Left ventricle myocardium inferior (tissue), 1 donor: Measurements from ENCODE around the gene PTPRN2. TPM values are rescaled to one million over a fixed set of nuclear protein-coding genes. Genes with fewer than 3 reads are reported as not detected.

Experiments
- DNase-seq: peaks from one replicate; pipeline ENCODE4 v3.0.0-alpha.2; 2020
- H3K27ac ChIP-seq: fragments of 200-600 bp; replicated peaks from 2 replicates; pipeline ENCODE4 v1.8.0; 2021
- H3K27me3 ChIP-seq: fragments of 200-600 bp; 2 replicates; pipeline ENCODE4 v1.8.0; 2021; ENCODE audit warnings: low read depth
- H3K36me3 ChIP-seq: fragments of 200-600 bp; 2 replicates; pipeline ENCODE4 v1.8.0; 2021
- H3K4me1 ChIP-seq: fragments of 200-600 bp; 2 replicates; pipeline ENCODE4 v1.8.0; 2021
- H3K4me3 ChIP-seq: fragments of 200-600 bp; 2 replicates; pipeline ENCODE4 v1.8.0; 2021; ENCODE audit warnings: mild to moderate bottlenecking, moderate library complexity
- H3K9me3 ChIP-seq: fragments of 200-600 bp; replicated peaks from 2 replicates; pipeline ENCODE4 v1.8.0; 2021
- intact Hi-C: fragments of 100-400 bp; cut with micrococcal nuclease; formaldehyde crosslinking; loops from one replicate; pipeline ENCODE4 v1.11.0; 2022
- total RNA-seq: library from RNA; stranded (reverse); fragmentation: NEBNext Ultra II Directional; extraction: Animal tissue kit (Norgen Biotek cat#: 25700); gene quantifications from one replicate; pipeline ENCODE4 v1.2.1, GENCODE V29; 2021
- TF ChIP-seq, protein P1 (sequence below): fragments of 200-600 bp; IDR thresholded peaks from 2 replicates; pipeline ENCODE4 v1.8.0; 2021; ENCODE audit warnings: antibody characterized with exemption, mild to moderate bottlenecking, borderline replicate concordance
- donor health status: DM: no; HTN: yes; CAD: no; lungs with severe emphysema.

PTPRN2 gene
- total RNA-seq, 1 donor from 2014 or later: 1.3 TPM

DNA sequence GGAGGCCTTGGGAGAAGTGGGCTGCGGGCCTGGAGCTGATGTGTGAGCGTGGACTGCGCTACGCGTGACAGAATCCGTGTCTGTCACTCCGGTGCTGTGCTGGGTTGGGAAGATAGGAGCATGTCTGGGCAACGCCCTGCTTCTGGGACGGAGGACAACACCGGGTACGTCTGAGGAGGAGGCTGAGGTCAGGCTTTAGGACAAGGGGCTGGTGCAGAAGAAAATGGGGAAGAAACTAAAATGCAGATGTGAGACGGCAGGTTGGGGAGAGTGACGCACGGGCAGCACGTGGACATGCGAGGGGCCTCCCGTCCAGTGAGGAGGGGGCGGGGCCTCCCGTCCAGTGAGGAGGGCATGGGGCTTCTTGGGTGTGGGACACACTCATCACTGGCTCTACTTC is 1043.4 kb downstream of the PTPRN2 start:
- Histone ChIP-seq H3K27ac (no peak overlapping the region), H3K4me3 (no peak overlapping the region), H3K36me3 (peaks cover 27% of the 10 kb centered on the region), H3K27me3 (peaks cover 33% of the 10 kb centered on the region), H3K4me1 (no peaks in the 10 kb centered on the region), H3K9me3 (no peaks in the 10 kb centered on the region)
- TF ChIP-seq, protein P1, sequence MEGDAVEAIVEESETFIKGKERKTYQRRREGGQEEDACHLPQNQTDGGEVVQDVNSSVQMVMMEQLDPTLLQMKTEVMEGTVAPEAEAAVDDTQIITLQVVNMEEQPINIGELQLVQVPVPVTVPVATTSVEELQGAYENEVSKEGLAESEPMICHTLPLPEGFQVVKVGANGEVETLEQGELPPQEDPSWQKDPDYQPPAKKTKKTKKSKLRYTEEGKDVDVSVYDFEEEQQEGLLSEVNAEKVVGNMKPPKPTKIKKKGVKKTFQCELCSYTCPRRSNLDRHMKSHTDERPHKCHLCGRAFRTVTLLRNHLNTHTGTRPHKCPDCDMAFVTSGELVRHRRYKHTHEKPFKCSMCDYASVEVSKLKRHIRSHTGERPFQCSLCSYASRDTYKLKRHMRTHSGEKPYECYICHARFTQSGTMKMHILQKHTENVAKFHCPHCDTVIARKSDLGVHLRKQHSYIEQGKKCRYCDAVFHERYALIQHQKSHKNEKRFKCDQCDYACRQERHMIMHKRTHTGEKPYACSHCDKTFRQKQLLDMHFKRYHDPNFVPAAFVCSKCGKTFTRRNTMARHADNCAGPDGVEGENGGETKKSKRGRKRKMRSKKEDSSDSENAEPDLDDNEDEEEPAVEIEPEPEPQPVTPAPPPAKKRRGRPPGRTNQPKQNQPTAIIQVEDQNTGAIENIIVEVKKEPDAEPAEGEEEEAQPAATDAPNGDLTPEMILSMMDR: no peak
- intact Hi-C loops: no loop called here
- no peak for DNase-seq

DNA sequence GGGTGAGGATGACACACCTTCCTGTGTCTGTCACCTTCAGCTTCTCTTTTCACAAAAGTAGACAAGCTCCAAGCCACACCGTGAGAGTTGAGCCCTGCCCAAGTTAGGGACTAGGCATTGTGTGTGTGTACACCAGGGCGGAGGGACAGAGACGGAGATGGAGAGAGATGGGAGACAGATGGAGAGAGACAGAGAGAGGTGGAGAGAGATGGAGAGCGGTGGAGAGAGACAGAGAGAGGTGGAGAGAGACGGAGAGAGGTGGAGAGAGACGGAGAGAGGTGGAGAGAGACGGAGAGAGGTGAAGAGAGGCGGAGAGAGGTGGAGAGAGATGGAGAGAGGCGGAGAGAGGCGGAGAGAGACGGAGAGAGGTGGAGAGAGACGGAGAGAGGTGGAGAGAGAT is 1043.8 kb downstream of the PTPRN2 start:
- Histone ChIP-seq H3K4me1 (no peaks in the 10 kb centered on the region), H3K27me3 (peaks cover 36% of the 10 kb centered on the region), H3K27ac (no peak overlapping the region), H3K36me3 (peaks cover 28% of the 10 kb centered on the region), H3K4me3 (no peak overlapping the region), H3K9me3 (no peaks in the 10 kb centered on the region)
- DNase-seq: no peak
- TF ChIP-seq, protein P1: no peak
- intact Hi-C loops: no loop called here

DNA sequence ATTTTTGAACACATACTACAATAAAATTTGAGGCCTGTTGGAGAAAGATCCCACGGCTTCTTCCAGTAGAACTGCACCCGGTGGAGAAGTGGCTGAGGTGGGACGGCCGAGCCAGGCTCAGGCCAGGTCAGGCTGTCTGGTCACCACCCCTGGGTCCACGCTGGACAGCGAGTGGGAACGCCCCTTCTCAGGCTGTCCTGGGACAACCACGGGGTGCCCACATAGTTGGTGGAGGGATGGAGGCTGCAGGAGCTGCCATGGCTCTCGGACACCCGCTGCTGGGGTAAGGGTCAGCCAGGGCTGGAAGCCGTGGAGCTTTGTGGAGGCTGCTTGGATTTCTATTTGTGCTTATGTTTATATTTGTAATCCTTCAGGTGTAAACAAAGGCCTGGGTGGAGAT is 1044.3 kb downstream of the PTPRN2 start:
- intact Hi-C loops: no loop called here
- TF ChIP-seq, protein P1: no peak
- H3K27ac ChIP-seq: no peak overlapping the region
- H3K36me3 ChIP-seq: peaks cover 26% of the 10 kb centered on the region
- no peak overlapping the region for H3K4me3 ChIP-seq
- DNase-seq: no peak
- H3K27me3 ChIP-seq: peaks cover 36% of the 10 kb centered on the region
- no peaks in the 10 kb centered on the region for H3K9me3 ChIP-seq
- no peaks in the 10 kb centered on the region for H3K4me1 ChIP-seq

DNA sequence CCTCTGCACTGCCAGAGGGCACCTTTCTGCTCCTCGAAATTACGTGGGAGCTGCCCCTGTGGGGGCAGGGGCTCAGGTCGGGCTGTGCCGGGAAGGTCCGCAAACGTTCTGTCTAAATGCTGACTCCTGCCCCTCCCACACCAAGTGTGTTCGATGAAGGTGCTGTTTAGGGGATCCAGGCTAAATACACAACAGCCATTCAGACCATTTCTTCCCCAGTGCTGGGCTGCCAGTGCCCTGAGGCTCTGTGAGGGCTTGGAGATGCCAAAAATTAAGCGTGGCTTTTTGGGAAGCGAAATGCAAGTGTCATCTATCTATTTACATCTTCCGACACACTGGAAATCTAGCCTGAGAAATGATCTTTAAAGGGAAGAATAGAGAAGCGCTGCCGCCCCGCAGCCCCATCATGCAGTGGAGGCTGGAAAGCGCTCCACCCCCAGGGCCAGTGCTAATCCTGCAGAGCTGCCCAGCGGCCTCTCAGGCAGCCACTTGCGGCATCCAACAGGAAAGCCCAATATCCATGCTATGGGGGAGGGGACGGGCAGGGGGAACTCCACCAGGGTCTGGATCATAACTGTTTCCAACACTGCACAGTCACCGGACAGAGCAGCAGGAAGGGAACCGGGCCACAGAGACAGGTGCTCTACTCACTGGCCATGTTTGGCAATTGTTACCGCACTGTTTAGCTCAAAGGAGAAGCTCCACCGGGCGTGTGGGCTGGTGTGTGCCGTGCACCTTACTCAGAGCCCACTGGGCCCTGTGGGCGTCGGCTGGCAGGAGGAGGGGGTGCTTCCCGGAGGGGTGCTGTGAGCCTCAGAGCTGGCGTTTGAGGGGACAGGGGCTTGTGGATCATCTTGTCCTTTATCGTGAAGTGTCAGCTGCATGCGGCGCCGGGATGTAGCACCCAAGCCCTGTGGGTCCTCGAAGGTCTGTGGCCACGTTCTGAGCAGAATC is 1045.3 kb downstream of the PTPRN2 start:
- TF ChIP-seq, protein P1: no peak
- Histone ChIP-seq H3K27me3 (peaks cover 36% of the 10 kb centered on the region), H3K9me3 (no peaks in the 10 kb centered on the region), H3K4me3 (no peak overlapping the region), H3K4me1 (no peaks in the 10 kb centered on the region), H3K36me3 (peaks cover 17% of the 10 kb centered on the region), H3K27ac (no peak overlapping the region)
- intact Hi-C loops: no loop called here
- no peak for DNase-seq

DNA sequence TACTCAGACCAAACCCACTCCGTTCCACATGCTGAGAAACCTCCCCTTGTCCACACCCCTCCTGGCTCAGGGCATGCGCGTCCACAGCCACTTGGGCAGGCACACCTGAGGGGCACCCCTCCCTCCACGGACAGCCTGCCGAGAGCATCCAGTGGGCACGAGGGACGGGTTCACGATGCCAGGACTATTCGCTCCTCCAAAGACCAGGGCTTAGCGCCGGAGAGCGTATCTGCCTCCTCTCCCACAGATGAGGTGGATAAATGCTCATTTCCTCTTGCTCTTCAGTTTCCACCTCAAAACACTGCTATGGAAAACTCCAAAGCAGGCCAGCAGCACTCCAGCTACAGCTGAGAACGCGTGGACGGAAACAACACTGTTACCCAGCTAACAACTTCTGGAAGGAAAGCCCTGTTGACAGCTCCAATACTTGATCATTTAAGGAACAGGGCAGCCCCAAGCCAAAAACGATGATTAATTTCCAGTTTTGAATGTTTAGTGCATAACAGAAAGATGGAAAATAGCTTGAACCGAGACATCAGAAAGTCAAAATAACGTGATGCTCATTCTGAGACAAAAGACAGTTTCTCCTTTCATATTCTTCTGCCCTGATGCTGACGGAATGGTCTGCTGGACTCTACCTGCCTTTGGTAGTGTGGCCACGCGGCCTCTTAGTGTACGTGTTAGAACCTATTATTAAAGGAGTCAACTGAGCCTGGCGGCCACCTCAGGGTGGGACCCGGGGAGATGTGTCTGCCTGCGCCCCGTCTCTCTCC is 1046.1 kb downstream of the PTPRN2 start:
- intact Hi-C loops: no loop called here
- Histone ChIP-seq H3K4me3 (no peak overlapping the region), H3K4me1 (no peaks in the 10 kb centered on the region), H3K27ac (no peak overlapping the region), H3K36me3 (peaks cover 9% of the 10 kb centered on the region), H3K27me3 (peaks cover 36% of the 10 kb centered on the region), H3K9me3 (no peaks in the 10 kb centered on the region)
- TF ChIP-seq, protein P1: no peak
- no peak for DNase-seq
